Left renal pelvis (tissue), 4 donors: ENCODE measurements around the gene PSMC2. TPM values are rescaled to one million over a fixed set of nuclear protein-coding genes. Genes with fewer than 3 reads are reported as not detected.

ENCODE experiments used
- DNase-seq, 4 donors: peaks; one replicate each; pipeline ENCODE4 v3.0.0-alpha.2; 2013; ENCODE audit warnings: low read depth in 4 of 4, low spot score in 3 of 4
- polyA plus RNA-seq, 4 donors: library from polyadenylated mRNA; unstranded; fragments of 120-200 nt; gene quantifications; one replicate each; pipeline ENCODE4 v1.2.1, GENCODE V29; 2013; ENCODE audit not compliant: insufficient read length in 4 of 4

Gene PSMC2
- polyA plus RNA-seq, result 100 to 1,000 TPM in 3 of 4 donors, 10 to 100 TPM in 1; 99.4 to 129 (median 108) TPM

DNA sequence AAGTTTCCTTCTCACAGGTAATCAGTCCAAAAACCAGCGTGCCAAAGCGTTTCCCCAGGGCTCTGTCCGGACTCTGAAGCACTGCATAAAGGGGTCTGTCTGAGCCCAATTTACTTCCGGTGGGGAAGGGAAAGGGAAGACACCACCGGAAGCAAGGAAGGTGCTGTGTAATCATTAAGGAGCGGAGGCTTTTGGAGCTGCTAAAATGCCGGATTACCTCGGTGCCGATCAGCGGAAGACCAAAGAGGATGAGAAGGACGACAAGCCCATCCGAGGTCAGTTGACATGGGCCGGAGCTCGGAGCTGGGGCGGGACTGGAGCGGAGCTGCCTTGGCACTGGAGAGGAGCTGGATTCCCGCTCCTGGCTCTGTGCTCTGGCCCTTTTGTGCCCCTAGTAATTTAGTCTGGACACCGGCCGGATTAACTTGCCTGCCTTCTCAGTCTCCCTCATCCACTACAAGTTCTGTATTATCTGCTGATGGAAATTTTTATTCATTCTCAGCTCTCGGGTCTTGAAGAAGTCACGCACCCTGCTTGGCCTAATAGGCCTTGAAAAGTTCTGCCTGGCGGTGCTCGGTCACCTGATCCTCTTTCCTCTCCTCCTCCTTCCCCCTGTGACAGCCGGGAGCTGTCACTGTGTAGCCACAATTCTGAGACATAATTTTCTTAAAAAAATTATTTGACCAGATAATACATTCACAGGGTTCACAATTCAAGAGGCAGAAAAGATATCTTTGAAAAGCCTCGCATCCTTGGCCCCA is at the start of gene PSMC2:
PSMC2 (plus strand) TSS at position 137 of the 761 bp plus-strand sequence; CDS start at position 206, 69 bp downstream.
- DNase-seq, result peak; percentile 86 to 90 (median 88)

DNA sequence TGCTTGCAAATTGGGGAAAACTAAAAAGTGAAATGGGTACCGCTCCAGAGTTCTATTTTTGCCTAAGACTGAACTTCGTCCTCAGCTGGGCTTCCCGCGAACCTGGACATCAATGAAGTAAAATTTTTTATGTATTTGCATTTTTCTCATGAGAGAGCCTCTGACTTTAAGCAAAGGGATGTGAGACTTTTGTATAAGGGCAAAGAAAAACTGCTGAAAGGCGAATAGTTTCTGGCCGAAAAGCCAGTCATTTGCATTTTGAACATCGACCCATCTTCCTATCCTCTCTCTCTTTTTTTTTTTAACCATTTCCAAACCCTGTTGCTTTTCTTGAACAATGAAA is 49.6 kb upstream of the PSMC2 start:
- no peak for DNase-seq

DNA sequence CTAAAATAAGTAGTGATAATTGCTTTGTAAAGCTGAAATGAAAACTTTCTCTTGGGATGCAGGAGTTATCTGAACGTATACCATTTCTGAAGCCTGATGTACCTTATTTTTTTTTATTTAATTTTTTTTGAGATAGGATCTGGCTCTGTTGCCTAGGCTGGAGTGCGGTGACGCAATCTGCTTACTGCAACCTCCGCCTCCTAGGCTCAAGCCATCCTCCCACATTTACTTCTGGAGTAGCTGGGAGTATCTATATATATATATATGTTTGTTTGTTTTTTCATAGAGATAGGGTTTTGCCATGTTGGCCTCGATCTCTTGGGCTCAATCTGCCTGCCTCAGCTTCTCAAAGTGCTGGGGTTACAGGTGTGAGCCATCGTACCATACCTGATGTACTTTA is 47.8 kb upstream of the PSMC2 start:
- no peak for DNase-seq

DNA sequence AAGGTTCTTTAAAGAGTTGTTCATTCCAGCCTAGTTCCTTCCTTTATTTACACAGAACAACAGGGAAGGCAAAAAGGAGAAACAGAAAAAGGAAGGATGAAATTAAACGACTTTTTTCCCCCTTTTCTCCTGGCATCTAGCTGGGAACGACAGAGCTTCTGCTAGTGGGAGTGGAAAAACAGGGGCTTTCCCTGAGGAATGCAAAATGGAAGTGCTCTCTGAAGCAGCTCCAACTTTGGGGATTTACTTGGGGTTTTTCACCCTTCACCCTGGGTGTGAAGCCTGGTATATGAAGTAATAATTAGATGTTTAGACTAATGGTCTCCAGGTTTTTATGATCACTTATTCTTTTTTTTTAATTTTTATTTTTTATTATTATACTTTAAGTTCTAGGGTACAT is 46.0 kb upstream of the PSMC2 start:
- no peak for DNase-seq

DNA sequence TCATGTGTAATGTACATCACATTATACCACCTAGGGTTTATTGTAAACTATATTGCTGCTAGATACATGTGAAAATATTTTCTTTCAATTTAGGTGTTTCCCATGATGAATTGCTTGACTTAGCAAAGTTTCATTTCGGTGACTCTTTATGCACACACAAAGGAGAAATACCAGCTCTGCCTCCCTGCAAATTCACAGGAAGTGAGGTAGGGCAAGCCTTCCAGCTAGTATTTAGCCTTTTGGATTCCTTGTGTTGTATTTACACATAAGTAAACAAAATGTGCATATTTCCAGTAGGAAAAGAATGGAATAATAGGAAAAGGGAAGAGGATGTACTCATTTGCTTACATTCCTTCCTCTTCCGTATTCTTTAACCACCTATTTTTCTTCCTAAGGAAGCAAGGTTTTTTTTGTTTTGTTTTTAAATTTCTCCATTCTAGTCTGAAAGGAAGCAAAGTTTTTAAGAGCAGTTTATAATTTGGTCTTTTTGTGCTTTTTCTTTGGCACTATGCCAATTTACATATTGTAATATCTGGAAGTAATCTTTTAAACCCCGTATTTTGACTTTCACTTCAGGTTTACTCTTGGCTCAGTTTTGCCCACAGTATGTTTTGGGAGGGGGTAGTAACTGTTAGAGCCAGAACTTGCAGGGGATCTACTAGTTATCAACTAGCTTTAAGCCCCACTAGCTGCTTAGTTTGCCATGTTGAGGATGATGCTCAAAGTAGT is 39.8 kb upstream of the PSMC2 start:
- no peak for DNase-seq

DNA sequence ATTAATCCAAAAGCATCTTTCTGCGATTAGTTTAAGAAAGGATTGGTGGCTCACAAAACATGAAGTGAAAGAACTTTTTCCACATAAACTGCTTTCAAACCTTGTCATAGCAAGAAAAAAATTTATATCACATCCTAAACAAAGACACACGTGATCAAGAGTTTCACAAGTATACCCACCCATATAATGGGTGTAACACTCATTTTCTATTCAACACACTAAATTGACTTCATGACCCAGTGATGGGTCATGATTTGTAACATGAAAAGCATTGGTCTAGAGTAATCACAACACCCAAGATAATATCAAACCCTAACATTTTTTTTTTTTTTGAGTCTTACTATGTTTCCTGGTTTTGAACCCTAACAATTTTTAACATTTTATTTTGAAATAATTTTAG is 32.6 kb upstream of the PSMC2 start:
- DNase-seq, result no peak

DNA sequence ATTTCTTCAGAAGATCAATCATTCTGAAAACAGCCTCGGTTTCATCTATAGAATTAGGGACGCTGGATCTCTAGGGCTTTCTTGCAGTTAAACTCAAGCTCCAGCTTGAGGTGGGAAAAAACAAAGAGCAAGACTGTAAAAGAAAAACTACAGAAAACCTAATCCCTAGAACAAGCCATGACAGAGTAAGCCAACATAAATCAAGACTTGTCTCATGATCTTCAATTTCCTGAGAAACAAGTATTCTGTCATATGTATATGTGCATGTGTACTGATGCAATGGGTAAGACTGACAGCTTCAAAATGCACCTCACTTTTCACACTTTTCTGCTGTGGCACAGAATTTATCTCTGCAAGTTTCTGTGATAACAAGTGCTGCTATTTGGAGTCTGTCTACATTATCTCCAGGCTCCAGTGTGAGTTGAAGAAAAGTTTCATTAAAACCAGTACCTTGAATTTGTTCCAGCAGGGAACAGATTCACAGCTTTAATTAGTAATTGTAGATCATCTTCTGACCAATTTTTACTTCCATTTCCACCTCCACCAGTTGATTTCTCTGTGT is 31.0 kb upstream of the PSMC2 start:
- DNase-seq, result no peak

DNA sequence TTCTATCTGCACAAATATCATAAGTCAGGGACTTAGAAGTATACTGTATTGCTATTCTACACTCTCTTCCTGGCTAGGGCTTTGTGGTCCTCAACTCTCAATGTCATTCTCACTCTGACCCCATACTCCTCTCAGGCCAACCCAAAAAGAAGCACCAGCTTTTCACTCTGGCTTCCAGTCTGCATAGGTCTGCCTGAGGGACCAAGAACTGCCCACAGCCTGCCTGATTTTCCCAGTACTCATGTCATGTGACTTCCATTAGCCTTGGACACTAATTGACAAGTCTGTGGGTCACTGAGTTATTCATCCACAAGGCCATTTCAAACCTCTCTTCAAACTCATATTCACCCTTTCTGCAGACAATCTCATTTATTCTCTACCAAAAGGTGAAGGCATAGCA is 30.4 kb upstream of the PSMC2 start:
- no peak for DNase-seq

DNA sequence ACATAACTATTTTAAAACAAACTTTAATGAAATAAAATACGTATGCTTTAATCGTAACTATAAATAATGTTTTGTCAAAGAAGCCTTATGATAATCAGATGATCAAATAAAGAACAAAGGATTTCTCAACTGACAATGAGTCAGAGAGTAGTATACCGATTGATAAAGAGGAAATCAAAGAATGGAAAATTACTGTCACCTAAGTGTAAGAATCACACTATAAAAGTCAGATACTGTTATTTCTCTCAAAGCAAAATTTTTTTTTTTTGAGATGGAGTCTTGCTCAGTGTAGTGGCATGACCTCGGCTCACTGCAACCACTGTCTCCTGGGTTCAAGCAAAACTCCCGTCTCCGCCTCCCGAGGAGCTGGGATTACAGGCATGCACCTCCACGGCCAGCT is 21.7 kb upstream of the PSMC2 start:
- DNase-seq, result no peak

DNA sequence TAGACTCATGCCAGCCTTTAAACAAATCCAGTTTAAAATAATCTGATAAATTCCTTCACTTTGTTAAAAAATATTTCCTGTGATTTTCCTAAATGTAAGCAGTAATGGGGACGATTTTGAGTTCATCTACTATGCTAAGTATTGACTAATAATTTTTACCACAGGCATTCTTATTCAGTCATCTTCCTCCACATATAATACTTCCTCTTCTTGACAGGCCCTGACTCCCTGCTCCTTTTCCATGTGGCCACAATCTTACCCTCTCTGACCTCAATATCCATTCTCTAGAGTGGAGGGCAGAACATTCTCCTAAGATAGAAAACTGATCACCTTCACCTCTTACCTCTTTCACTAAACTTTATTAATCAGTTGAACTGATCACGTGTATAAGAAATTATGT is 10.7 kb upstream of the PSMC2 start:
- no peak for DNase-seq

DNA sequence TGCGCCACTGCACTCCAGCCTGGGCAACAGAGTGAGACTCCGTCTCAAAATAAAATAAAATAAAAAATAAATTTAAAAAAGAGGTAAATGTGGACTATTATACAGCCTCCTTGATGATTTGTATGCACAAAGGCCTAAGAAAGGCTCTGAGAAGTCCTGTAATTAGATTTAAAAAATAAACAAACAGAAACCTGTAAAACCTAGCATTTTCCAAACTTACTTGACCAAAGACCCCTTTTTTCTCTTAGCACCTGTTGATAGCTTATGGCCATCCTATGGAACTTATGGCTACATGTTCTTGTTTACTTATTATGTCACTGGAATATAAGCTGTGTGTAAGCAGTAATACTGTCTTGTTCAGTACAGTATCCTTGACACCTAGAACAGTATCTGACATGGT is 8.6 kb upstream of the PSMC2 start:
- DNase-seq, result no peak

DNA sequence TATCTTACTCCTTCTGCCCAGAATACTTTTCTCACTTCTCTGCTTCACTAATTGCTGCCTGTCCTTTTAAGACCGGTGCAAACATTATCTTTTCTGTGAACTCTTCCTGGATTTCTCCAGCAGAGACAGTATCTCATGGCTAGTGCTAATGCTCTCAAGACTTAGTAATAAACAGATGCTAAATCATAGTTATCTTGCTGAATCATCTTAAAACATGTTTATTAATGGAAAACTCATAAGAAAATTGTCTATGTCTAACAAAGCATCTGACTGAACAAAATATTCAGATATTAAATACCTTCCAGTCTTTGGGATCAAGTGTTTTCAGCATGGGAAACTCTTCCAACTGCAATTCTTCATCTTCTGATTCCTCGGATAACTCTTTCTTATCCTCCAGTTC is 6.0 kb upstream of the PSMC2 start:
- no peak for DNase-seq

DNA sequence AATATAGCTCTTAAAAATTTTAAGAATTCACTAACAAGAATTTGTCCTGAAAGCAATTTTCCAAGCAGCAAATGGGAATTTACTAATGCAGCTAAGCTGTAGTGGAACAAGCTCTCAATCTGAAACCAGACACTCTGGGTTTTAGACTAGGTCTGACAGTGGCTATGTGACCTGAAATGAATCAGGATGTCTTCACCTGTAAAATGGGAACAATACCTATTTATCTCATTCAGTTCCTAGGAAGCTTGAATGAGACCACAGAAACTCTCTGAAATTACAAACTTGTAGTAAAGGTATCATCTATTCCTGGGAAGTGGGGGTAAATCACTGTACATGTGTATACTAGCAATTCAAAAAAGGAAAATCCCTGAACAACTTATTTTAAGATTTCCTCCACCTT is 4.1 kb upstream of the PSMC2 start:
- DNase-seq, result no peak

DNA sequence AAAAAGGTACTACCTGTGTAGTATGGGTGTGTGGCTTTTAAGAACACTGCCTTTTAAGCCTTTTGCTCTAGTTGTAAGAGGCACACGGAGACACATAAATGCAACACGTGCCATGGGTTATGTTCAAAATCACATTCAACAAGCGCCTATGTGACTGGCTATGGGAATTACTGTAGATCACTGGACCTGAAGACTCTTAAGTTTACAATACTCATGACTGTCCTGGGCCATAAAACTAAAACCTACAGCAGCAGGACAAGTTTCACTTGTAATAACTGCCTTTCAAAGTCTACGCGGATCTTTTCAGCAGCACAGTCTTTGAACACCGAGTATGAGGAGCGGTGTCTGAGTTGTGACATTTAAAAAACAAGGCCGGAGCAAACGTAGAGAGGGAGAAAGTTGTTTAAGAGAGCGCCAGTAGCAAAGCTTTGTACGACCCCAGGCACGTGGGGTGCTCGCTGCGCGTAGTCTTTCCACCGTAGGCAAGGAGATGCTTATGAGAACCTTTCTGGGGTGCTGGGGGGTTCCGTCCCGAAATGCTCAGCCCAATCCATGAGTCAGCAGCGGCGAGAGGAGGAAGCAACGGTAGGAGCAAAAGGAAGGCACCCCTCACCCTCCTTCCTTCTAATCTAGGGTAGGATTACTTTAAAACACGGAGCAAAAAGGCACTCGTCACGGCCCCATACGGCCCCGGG is 3.5 kb upstream of the PSMC2 start:
- DNase-seq, result peak in 3 of 4 donors; percentile 5 to 10 (median 8)

DNA sequence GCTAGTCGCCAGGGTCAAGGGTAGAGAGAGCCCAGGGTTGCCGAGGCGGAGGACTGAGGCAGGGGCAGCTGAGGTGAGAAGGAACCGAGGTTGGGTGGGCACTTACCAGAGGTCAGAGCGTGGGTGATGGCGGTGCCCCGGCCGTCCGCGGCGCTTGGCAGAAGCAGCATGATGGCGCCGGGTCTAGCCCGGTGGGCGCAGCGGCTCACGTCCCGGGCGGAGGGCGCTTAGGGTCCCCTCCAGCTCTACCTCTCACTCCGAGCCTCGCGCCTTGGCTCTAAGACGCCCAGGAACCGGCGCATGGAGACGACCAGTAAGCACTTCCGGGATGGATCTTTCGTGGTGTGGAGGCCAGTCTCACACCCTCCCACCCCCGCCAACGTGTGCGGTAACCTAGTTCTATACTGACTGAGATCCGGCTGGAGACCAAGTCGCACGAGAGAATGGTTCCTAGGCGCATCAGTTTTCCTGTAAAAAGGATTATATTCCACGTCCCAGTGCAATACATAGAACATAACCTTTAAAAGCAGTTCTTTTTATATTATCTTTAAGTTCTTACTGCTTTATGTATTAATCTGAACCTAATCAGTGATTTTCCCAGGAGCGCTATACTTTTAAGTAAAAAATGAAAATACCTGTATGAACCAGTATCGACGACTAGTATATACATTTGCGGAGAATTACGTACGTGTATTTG is 2.8 kb upstream of the PSMC2 start, which contains the start of gene DNAJC2:
DNAJC2 (minus strand) TSS at position 315 of the 697 bp plus-strand sequence; CDS start at position 170, 145 bp downstream.
- peak; percentile 81 to 85 (median 82) for DNase-seq

DNA sequence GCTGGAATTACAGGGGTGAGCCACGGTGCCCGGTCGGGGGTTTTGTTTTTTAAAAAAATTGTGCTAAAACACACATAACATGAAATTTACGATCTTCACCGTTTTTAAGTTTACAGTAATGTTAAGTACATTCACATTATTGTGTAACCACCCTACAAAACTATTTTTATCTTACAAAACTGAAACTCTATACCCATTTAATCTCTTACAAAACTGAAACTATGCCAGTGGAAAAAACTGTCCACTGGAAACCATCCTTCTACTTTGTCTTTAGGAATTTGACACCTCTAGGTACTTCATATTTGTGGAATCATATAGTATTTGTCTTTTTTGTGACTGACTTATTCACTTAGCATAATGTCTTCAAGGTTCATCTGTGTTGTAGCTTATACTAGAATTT is 1.0 kb upstream of the PSMC2 start:
- no peak for DNase-seq

DNA sequence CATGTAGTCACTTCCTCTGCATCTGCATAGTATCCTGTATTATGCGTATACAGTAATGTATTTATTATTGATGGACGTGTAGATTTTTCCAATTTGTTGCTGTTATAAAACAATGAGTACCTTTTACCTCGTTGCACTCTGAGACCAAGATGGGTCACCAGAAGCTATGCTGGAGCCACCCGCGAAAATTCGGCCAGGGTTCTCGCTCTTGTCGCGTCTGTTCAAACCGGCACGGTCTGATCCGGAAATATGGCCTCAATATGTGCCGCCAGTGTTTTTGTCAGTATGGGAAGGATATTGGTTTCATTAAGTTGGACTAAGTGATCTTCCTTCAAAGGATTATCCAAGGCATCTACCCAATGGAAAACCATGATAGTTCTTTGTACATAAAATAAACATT is 1.0 kb downstream of the PSMC2 start:
- no peak for DNase-seq

DNA sequence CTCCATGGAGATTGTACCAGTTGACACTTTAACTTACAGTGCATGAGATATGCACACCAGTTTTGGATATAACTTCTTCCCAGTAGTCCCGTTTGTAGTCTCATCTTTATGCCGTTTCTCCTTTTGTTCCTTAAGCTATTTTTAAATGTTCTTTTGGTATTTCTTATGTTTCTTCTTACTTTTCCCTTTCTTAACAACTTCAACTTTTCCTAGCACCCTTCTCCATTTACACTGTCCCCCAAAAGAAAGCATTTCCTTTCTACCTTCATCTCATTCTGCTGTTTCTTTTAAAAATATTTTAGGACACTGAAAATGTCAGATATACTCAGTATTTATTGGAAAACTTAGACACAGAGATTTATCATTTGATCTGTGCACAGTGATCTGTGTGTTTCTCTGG is 1.5 kb downstream of the PSMC2 start:
- no peak for DNase-seq

DNA sequence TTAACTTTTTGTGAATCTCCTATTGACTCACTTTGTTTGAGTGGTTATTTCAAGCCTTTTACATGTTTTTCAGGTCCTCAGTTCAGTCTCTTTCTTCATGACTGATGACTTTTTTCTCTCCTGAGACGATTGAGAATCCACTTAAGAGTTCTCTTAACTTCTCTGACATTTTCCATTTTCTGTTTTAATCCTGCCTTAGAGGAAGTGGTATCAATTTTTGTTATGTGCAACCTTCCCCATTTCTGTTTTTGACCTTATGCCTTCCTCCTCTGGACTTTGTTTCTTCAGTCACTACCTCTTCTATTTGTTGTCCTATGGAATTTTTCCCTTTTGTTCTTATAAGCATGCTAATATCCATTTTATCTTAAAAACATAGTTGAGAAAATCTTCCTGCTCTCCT is 2.4 kb downstream of the PSMC2 start:
- no peak for DNase-seq

DNA sequence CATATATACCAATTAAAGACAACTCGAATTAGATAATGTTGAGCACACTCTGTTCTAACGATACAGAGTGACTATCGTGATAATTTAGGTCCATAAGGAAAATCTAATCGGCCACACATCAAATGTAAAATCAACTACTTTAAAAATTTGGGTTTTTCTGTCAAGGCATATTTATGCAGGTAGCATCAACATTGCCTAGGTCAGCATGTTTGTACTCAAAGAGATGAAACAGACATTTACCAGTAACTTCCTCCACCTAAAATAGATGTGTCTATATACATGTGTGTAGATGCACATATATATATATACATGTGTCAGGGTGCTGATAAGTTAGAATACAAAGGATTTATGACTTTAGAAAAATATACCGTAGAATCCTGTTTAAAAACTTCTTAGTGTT is 22.0 kb downstream of the PSMC2 start:
- no peak for DNase-seq
